H1 (cell line): ENCODE results near the gene RBSN. TPM values are rescaled to one million over a fixed set of nuclear protein-coding genes. Genes with fewer than 3 reads are reported as not detected.

ENCODE experiments used
- CTCF ChIA-PET: fragments of 300-600 bp; sonication (Branson Sonifier 250); formaldehyde crosslinking; loops from one replicate; lab custom pipeline; 2021; ENCODE audit not compliant: partially characterized antibody; lab: Charles Lee
- POLR2A ChIA-PET: fragments of 300-600 bp; sonication (Branson Sonifier 250); formaldehyde crosslinking; loops from one replicate; lab custom pipeline; 2021; ENCODE audit warnings: inconsistent platforms; ENCODE audit not compliant: partially characterized antibody; lab: Charles Lee
- DNase-seq, 2 experiments: peaks; one replicate each; pipeline versions ENCODE4 v3.0.0 to v3.0.0-alpha.2; 2010 to 2022; ENCODE audit warnings: low spot score in 2 of 2, low read depth in 1 of 2, mixed read lengths in 1 of 2
- FAIRE-seq: peaks from 2 replicates; lab custom pipeline; 2011; peaks lifted over from hg19 to GRCh38; lab: Jason Lieb, UNC
- H2AFZ ChIP-seq: 2 replicates; pipeline ENCODE4 v1.8.1; 2012; ENCODE audit warnings: low read length, inconsistent platforms
- H2AK5ac ChIP-seq: 2 replicates; pipeline ENCODE4 v1.6.1; 2013; ENCODE audit warnings: low read depth, low read length
- H2BK120ac ChIP-seq: replicated peaks from 2 replicates; pipeline ENCODE3; 2013; ENCODE audit warnings: low read depth, low read length, inconsistent platforms
- H2BK12ac ChIP-seq: 2 replicates; pipeline ENCODE4 v1.6.1; 2013; ENCODE audit warnings: low read depth, low read length
- H2BK15ac ChIP-seq: 2 replicates; pipeline ENCODE4 v1.6.1; 2013; ENCODE audit warnings: low read length
- H2BK20ac ChIP-seq: 2 replicates; pipeline ENCODE4 v1.6.1; 2013; ENCODE audit warnings: low read length
- H2BK5ac ChIP-seq: 2 replicates; pipeline ENCODE4 v1.6.1; 2013; ENCODE audit warnings: low read depth, low read length
- H3K14ac ChIP-seq: 2 replicates; pipeline ENCODE4 v1.6.1; 2013; ENCODE audit warnings: inconsistent platforms; ENCODE audit not compliant: insufficient read length
- H3K18ac ChIP-seq: 2 replicates; pipeline ENCODE4 v1.6.1; 2013; ENCODE audit warnings: low read length; ENCODE audit errors: extremely low read depth
- H3K23ac ChIP-seq: 2 replicates; pipeline ENCODE4 v1.6.1; 2013; ENCODE audit warnings: inconsistent platforms; ENCODE audit not compliant: insufficient read length
- H3K23me2 ChIP-seq: 2 replicates; pipeline ENCODE4 v1.6.1; 2013; ENCODE audit warnings: low read depth, low read length
- H3K27ac ChIP-seq: 2 replicates; pipeline ENCODE4 v1.6.1; 2011; ENCODE audit warnings: low read depth, low read length, inconsistent platforms
- H3K27me3 ChIP-seq, 4 experiments: replicated peaks in 1 of 4; 1 replicate in 1 of 4; 2 replicates in 3 of 4; pipeline versions ENCODE4 v1.6.1 to v1.8.1; 2011 to 2013; ENCODE audit warnings: low read length in 3 of 4, mild to moderate bottlenecking in 3 of 4, inconsistent platforms in 2 of 4, mixed read lengths in 2 of 4, moderate library complexity in 1 of 4; ENCODE audit not compliant: control insufficient read depth in 3 of 4, insufficient read depth in 3 of 4; ENCODE audit errors: extremely low read depth in 1 of 4
- H3K36me3 ChIP-seq, 4 experiments: 2 replicates each; pipeline versions ENCODE4 v1.6.1 to v1.8.1; 2011 to 2013; ENCODE audit warnings: mild to moderate bottlenecking in 4 of 4, low read length in 3 of 4, moderate library complexity in 2 of 4, control low read depth in 1 of 4, inconsistent platforms in 1 of 4; ENCODE audit not compliant: insufficient read depth in 4 of 4, control insufficient read depth in 2 of 4
- H3K4ac ChIP-seq: replicated peaks from 2 replicates; pipeline ENCODE3; 2013; ENCODE audit warnings: low read length, low read depth, mixed read lengths, inconsistent platforms; ENCODE audit not compliant: insufficient read length
- H3K4me1 ChIP-seq, 4 experiments: replicated peaks in 1 of 4; 1 replicate in 1 of 4; 2 replicates in 3 of 4; pipeline versions ENCODE4 v1.6.1 to v1.8.1; 2011 to 2013; ENCODE audit warnings: low read length in 3 of 4, inconsistent platforms in 2 of 4, mixed read lengths in 1 of 4; ENCODE audit not compliant: insufficient read depth in 4 of 4, control insufficient read depth in 3 of 4
- H3K4me2 ChIP-seq, 2 experiments: 2 replicates each; pipeline versions ENCODE4 v1.6.1 to v1.8.1; 2011 to 2013; ENCODE audit warnings: low read depth in 2 of 2, low read length in 2 of 2, control low read depth in 1 of 2, inconsistent platforms in 1 of 2, mild to moderate bottlenecking in 1 of 2; ENCODE audit not compliant: insufficient read depth in 1 of 2
- H3K4me3 ChIP-seq, 4 experiments: fragments of 200-600, 300-600 bp in 1 of 4; sonication (generic), shearing (Covaris generic), sonication (Bioruptor Twin) in 1 of 4; 2 replicates each; pipeline versions ENCODE4 v1.5.1 to v1.8.1; 2011 to 2016; ENCODE audit warnings: low read length in 4 of 4, low read depth in 3 of 4, control low read depth in 2 of 4, inconsistent platforms in 2 of 4, mild to moderate bottlenecking in 2 of 4, mixed read lengths in 1 of 4, moderate library complexity in 1 of 4; ENCODE audit not compliant: insufficient read depth in 2 of 4; ENCODE audit errors: extremely low read depth in 1 of 4
- H3K56ac ChIP-seq: replicated peaks from 2 replicates; pipeline ENCODE3; 2013; ENCODE audit warnings: low read depth, mild to moderate bottlenecking, mixed read lengths, low read length, inconsistent platforms; ENCODE audit not compliant: insufficient read length
- H3K79me1 ChIP-seq: 2 replicates; pipeline ENCODE4 v1.6.1; 2013; ENCODE audit warnings: low read depth, low read length, control low read depth
- H3K79me2 ChIP-seq, 2 experiments: 2 replicates each; pipeline versions ENCODE4 v1.6.1 to v1.8.1; 2012 to 2013; ENCODE audit warnings: low read length in 2 of 2, mild to moderate bottlenecking in 2 of 2, inconsistent platforms in 1 of 2; ENCODE audit not compliant: insufficient read depth in 2 of 2, control insufficient read depth in 1 of 2
- H3K9ac ChIP-seq, 4 experiments: replicated peaks in 1 of 4; 1 replicate in 1 of 4; 2 replicates in 3 of 4; pipeline versions ENCODE4 v1.6.1 to v1.8.1; 2011 to 2013; ENCODE audit warnings: low read depth in 3 of 4, low read length in 3 of 4, control low read depth in 2 of 4, mild to moderate bottlenecking in 2 of 4, moderate library complexity in 2 of 4, inconsistent platforms in 1 of 4; ENCODE audit errors: extremely low read depth in 1 of 4
- H3K9me3 ChIP-seq, 2 experiments: 2 replicates each; pipeline versions ENCODE4 v1.6.1 to v1.8.1; 2012 to 2013; ENCODE audit warnings: mild to moderate bottlenecking in 2 of 2, moderate library complexity in 2 of 2, control low read depth in 1 of 2, inconsistent platforms in 1 of 2, low read depth in 1 of 2, low read length in 1 of 2, mixed read lengths in 1 of 2; ENCODE audit not compliant: insufficient read depth in 2 of 2
- H4K20me1 ChIP-seq, 2 experiments: replicated peaks in 1 of 2; 2 replicates each; pipeline versions ENCODE3 to v1.8.1; 2011 to 2013; ENCODE audit warnings: inconsistent platforms in 2 of 2, low read length in 2 of 2, mild to moderate bottlenecking in 1 of 2; ENCODE audit not compliant: insufficient read depth in 2 of 2, control insufficient read depth in 1 of 2
- H4K5ac ChIP-seq: 2 replicates; pipeline ENCODE4 v1.6.1; 2013; ENCODE audit warnings: low read length, low read depth, mixed read lengths, inconsistent platforms; ENCODE audit not compliant: insufficient read length
- H4K8ac ChIP-seq: 2 replicates; pipeline ENCODE4 v1.8.0; 2013; ENCODE audit warnings: mild to moderate bottlenecking, moderate library complexity, low read length, inconsistent platforms; ENCODE audit not compliant: insufficient read depth; ENCODE audit errors: extremely low read depth
- H4K91ac ChIP-seq: replicated peaks from 2 replicates; pipeline ENCODE3; 2013; ENCODE audit warnings: low read length, mixed read lengths, inconsistent platforms; ENCODE audit not compliant: insufficient read length
- CHD2 ChIP-seq: IDR thresholded peaks from 2 replicates; pipeline ENCODE4 v1.6.1; 2012; ENCODE audit warnings: low read length, improper control_type of control experiment
- GTF2F1 ChIP-seq: IDR thresholded peaks from 2 replicates; pipeline ENCODE4 v1.6.1; 2012; ENCODE audit warnings: low read depth, low read length, improper control_type of control experiment, borderline replicate concordance
- KDM4A ChIP-seq: IDR thresholded peaks from one replicate; pipeline ENCODE4 v1.7.1; 2012; ENCODE audit warnings: low read depth, mild to moderate bottlenecking, moderate library complexity, low read length, inconsistent platforms; ENCODE audit not compliant: severe bottlenecking
- NANOG ChIP-seq: IDR thresholded peaks from 2 replicates; pipeline ENCODE4 v1.6.1; 2011; ENCODE audit warnings: low read length, low read depth, mild to moderate bottlenecking, inconsistent platforms; ENCODE audit not compliant: insufficient read depth, poor library complexity, severe bottlenecking
- SP4 ChIP-seq: IDR thresholded peaks from 2 replicates; pipeline ENCODE4 v1.6.1; 2012; ENCODE audit warnings: low read length, inconsistent platforms
- WGBS, 2 experiments: shearing (Covaris generic) in 1 of 2; methylation state at CpG; one replicate each; pipeline versions ENCODE4 v1.1.6 to v1.1.7; 2013 to 2015; ENCODE audit warnings: low lambda C conversion rate in 2 of 2, mixed read lengths in 2 of 2, inconsistent platforms in 1 of 2, low coverage in 1 of 2, missing lambda C conversion rate in 1 of 2; ENCODE audit not compliant: insufficient replicate concordance in 2 of 2, insufficient coverage in 1 of 2, insufficient read length in 1 of 2; ENCODE audit errors: extremely low coverage in 1 of 2, missing lambda C conversion rate in 1 of 2; 5-methylcytosine and 5-hydroxymethylcytosine counted together
- polyA plus RNA-seq, 7 experiments: library from polyadenylated mRNA; depleted of rRNA in 3 of 7; stranded (reverse) in 5 of 7; unstranded in 2 of 7; fragments of >200 nt in 5 of 7; fragments of 200-250 nt in 2 of 7; gene quantifications; 1 replicate in 5 of 7; 2 replicates in 1 of 7; 4 replicates in 1 of 7; pipeline versions ENCODE4 v1.2.1 to v1.2.3, GENCODE V29; 2011 to 2013; ENCODE audit warnings: missing spikeins in 2 of 7, mixed read lengths in 2 of 7
- total RNA-seq: library from RNA; stranded (reverse); fragmentation: NEBNext Ultra II Directional; extraction: Animal tissue kit (Norgen Biotek cat#: 25700); gene quantifications from 2 replicates; pipeline ENCODE4 v1.2.1, GENCODE V29; 2021
- TF ChIP-seq, protein P1 (sequence below): IDR thresholded peaks from 2 replicates; pipeline ENCODE4 v1.6.1; 2012; ENCODE audit warnings: low read length, inconsistent platforms
- TF ChIP-seq, protein P2 (sequence below): IDR thresholded peaks from 2 replicates; pipeline ENCODE4 v1.6.1; 2012; ENCODE audit warnings: inconsistent platforms

Gene RBSN
- total and polyA plus RNA-seq, 2 of the 8 experiments (the other 6 are each of a cell fraction or from before 2014, with no cell fraction given): 5.9 to 20.0 TPM

DNA sequence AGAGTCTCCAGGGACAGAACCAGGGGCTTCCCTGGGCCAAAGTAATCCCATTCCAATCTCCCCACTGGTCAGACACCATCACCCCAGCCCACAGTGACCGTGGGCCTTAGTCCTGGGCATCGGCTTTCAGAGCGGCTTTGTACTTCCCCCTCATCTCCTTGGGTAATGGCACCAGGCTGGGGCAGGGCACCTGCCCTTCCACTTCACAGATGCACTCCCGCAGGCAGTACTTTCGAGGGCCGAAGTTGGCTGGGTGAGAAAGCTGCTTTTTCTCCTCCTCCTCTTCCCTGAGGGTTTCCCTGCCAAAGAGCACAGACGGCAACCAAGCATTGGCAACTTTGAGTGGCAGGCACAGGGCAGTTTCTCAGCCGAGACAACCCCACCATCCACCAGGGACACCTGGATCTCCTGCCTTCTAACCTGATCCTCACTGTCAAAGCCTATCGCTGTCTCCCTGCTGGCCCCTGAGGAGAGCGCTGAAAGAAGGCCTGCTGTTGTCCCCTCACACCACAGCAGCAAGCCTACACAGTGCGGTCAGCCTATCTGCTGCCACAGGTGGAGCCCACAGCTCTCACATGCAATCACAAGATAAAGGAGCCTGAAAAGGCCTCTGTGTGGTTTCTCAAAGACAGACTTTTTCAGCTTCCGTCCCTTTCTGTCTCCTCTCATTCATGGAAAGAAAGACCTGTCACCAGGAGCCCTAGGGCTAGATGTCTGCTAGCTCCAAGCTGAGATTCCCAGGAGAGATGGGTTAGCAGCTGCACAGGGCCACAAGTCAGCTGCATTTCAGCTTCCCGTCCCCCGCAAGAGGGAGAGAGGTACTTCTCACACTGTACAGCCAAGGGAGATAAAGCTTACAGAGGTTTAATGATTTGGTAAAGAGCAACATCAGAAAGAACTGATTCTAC, 46.4 kb downstream of the RBSN start:
- H2BK5ac ChIP-seq: peak overlapping the region; percentile 49; the same call in 1 of the 2 replicates
- no peak overlapping the region for H3K18ac ChIP-seq
- H3K14ac ChIP-seq: no peak overlapping the region
- no peak for DNase-seq
- no peak overlapping the region for H2BK15ac ChIP-seq
- H3K27me3 ChIP-seq: no peaks in the 10 kb centered on the region
- peaks cover 4% of the 10 kb centered on the region; the same call in 1 of the 2 replicates for H3K79me1 ChIP-seq
- no peak overlapping the region for H3K4ac ChIP-seq
- 87% methylated on average over 14 of the region's 14 CpGs; no CpG with 5 or more reads in 1 of the 2 experiments for WGBS, 2 experiments
- peaks cover 0 to 2% (median 0%) of the 10 kb centered on the region in 4 experiments; a peak in 3 of 7 replicates for H3K4me1 ChIP-seq
- H2BK12ac ChIP-seq: no peak overlapping the region
- H2AFZ ChIP-seq: no peak overlapping the region
- FAIRE-seq: no peak
- H2BK20ac ChIP-seq: no peak overlapping the region
- no peaks in the 10 kb centered on the region for H3K9me3 ChIP-seq
- H4K20me1 ChIP-seq: peaks cover 23 to 27% of the 10 kb centered on the region in 2 experiments
- H3K9ac ChIP-seq: no peak overlapping the region
- ChIA-PET CTCF (interaction anchor here (1.2 to 2.4 kb wide), 8 partner anchors 11 to 274 kb away, joined by 3 to 11 read pairs (median 5); partner anchors contain the start of gene MRPS25), POLR2A (interaction anchor here (0.6 to 3.5 kb wide), 4 partner anchors 12 to 106 kb away, joined by 3 to 17 read pairs (median 5); partner anchors contain the start of genes MRPS25 and NR2C2)
- H3K23me2 ChIP-seq: no peaks in the 10 kb centered on the region
- H3K56ac ChIP-seq: no peak overlapping the region
- no peak overlapping the region for H2BK120ac ChIP-seq
- H4K91ac ChIP-seq: no peak overlapping the region
- H3K4me3 ChIP-seq: no peak overlapping the region
- H4K8ac ChIP-seq: no peak overlapping the region
- H3K36me3 ChIP-seq: peaks cover 10 to 53% (median 25%) of the 10 kb centered on the region in 4 experiments
- no peak overlapping the region for H2AK5ac ChIP-seq
- peaks cover 3 to 52% of the 10 kb centered on the region in 2 experiments; a peak in 3 of 4 replicates for H3K79me2 ChIP-seq
- H3K4me2 ChIP-seq: no peak overlapping the region
- no peak overlapping the region for H4K5ac ChIP-seq
- no peak overlapping the region for H3K23ac ChIP-seq
- no peak overlapping the region for H3K27ac ChIP-seq
- TF ChIP-seq CHD2 (no peak), KDM4A (no peak), NANOG (no peak), SP4 (no peak), GTF2F1 (no peak)
- TF ChIP-seq, protein P1, sequence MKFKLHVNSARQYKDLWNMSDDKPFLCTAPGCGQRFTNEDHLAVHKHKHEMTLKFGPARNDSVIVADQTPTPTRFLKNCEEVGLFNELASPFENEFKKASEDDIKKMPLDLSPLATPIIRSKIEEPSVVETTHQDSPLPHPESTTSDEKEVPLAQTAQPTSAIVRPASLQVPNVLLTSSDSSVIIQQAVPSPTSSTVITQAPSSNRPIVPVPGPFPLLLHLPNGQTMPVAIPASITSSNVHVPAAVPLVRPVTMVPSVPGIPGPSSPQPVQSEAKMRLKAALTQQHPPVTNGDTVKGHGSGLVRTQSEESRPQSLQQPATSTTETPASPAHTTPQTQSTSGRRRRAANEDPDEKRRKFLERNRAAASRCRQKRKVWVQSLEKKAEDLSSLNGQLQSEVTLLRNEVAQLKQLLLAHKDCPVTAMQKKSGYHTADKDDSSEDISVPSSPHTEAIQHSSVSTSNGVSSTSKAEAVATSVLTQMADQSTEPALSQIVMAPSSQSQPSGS: no peak
- TF ChIP-seq, protein P2, sequence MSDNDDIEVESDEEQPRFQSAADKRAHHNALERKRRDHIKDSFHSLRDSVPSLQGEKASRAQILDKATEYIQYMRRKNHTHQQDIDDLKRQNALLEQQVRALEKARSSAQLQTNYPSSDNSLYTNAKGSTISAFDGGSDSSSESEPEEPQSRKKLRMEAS: no peak
